Esophagus squamous epithelium (tissue), 4 donors: ENCODE results near the gene FAH.

Experiments
- POLR2A ChIP-seq, 4 donors: fragments of 450-650 bp; IDR thresholded peaks; one replicate each; pipeline ENCODE4 v1.6.1; 2017; ENCODE audit warnings: antibody characterized with exemption in 4 of 4, mild to moderate bottlenecking in 4 of 4, moderate library complexity in 3 of 4
- TF ChIP-seq, protein P1 (sequence below), 6 experiments: fragments of 450-650 bp in 4 of 6; fragments of 200-600 bp in 2 of 6; sonication (generic) in 2 of 6; IDR thresholded peaks; one replicate each; pipeline ENCODE4 v1.5.1; 2016 to 2019; ENCODE audit warnings: antibody characterized with exemption in 6 of 6, mild to moderate bottlenecking in 4 of 6, moderate library complexity in 4 of 6

- TF ChIP-seq, protein P1, sequence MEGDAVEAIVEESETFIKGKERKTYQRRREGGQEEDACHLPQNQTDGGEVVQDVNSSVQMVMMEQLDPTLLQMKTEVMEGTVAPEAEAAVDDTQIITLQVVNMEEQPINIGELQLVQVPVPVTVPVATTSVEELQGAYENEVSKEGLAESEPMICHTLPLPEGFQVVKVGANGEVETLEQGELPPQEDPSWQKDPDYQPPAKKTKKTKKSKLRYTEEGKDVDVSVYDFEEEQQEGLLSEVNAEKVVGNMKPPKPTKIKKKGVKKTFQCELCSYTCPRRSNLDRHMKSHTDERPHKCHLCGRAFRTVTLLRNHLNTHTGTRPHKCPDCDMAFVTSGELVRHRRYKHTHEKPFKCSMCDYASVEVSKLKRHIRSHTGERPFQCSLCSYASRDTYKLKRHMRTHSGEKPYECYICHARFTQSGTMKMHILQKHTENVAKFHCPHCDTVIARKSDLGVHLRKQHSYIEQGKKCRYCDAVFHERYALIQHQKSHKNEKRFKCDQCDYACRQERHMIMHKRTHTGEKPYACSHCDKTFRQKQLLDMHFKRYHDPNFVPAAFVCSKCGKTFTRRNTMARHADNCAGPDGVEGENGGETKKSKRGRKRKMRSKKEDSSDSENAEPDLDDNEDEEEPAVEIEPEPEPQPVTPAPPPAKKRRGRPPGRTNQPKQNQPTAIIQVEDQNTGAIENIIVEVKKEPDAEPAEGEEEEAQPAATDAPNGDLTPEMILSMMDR (IDR thresholded peaks at IDR 0.05) = no peak
- no peak for TF ChIP-seq POLR2A (IDR thresholded peaks at IDR 0.05)
These were observed 31.3 kb upstream of the FAH start for GRCh38 chr15:80121546-80121945.
